Upper lobe of left lung (tissue), 4 donors: ENCODE data around the gene GJC1.

Experiments
- EP300 ChIP-seq, 4 donors: sonication (generic); formaldehyde crosslinking; IDR thresholded peaks; one replicate each; pipeline ENCODE4 v1.5.1; 2017; ENCODE audit warnings: antibody characterized with exemption in 4 of 4, control low read depth in 2 of 4
- POLR2A ChIP-seq, 4 donors: fragments of 450-650 bp; IDR thresholded peaks; one replicate each; pipeline ENCODE4 v1.5.1; 2016 to 2017; ENCODE audit warnings: antibody characterized with exemption in 4 of 4, mild to moderate bottlenecking in 2 of 4
- POLR2AphosphoS5 ChIP-seq, 2 donors: sonication (generic); formaldehyde crosslinking; IDR thresholded peaks; one replicate each; pipeline ENCODE4 v1.5.1; 2017; ENCODE audit warnings: antibody characterized with exemption in 2 of 2
- TF ChIP-seq, protein P1 (sequence below), 6 experiments: fragments of 450-650 bp in 4 of 6; fragments of 200-600 bp in 2 of 6; sonication (generic) in 2 of 6; IDR thresholded peaks; one replicate each; pipeline ENCODE4 v1.5.1; 2016 to 2019; ENCODE audit warnings: antibody characterized with exemption in 6 of 6

DNA sequence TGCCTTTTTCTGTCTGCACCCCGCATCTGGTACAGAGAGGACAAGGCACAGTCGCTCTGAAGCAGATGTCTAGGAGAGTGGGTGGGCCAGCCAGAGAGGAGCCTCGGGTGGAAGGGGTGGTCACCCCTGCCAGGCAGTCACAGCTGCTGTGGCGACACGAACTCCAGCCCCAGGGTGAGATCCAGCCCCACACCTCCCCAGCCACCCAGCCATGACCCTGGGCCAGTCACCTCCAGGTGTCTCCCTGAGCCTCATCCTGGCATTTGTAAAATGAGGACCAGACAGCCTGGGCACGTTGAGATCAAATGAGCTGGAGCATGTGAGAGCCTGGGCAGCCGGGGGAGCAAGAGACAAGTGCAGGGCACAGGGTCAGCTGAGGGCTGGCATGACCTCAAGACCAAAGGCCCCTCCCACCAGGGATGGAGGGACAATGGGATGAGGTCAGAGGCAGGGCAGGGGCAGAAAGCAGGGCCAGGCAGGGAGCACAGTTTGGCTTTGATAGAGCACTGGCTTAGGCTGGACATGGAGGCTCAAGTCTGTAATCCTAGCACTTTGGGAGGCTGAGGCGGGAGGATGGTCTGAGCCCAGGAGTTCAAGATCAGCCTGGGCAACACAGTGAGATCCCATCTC lies 63.6 kb downstream of the GJC1 start:
- no peak for TF ChIP-seq POLR2A (IDR thresholded peaks at IDR 0.05)
- no peak for TF ChIP-seq EP300 (IDR thresholded peaks at IDR 0.05)
- no peak for TF ChIP-seq POLR2AphosphoS5 (IDR thresholded peaks at IDR 0.05)
- TF ChIP-seq, protein P1, sequence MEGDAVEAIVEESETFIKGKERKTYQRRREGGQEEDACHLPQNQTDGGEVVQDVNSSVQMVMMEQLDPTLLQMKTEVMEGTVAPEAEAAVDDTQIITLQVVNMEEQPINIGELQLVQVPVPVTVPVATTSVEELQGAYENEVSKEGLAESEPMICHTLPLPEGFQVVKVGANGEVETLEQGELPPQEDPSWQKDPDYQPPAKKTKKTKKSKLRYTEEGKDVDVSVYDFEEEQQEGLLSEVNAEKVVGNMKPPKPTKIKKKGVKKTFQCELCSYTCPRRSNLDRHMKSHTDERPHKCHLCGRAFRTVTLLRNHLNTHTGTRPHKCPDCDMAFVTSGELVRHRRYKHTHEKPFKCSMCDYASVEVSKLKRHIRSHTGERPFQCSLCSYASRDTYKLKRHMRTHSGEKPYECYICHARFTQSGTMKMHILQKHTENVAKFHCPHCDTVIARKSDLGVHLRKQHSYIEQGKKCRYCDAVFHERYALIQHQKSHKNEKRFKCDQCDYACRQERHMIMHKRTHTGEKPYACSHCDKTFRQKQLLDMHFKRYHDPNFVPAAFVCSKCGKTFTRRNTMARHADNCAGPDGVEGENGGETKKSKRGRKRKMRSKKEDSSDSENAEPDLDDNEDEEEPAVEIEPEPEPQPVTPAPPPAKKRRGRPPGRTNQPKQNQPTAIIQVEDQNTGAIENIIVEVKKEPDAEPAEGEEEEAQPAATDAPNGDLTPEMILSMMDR (IDR thresholded peaks at IDR 0.05), result no peak
